ENCODE results near the gene GPAT2. TPM values are rescaled to one million over a fixed set of nuclear protein-coding genes. Genes with fewer than 3 reads are reported as not detected.
"Not testable (repeated sequence)": the region's sequence is repeated elsewhere in the genome, so short reads cannot be mapped to it uniquely, and the experiment has no call there.

The GPAT2 gene
- polyA plus RNA-seq, 1 donor: 1.7 TPM

DNA sequence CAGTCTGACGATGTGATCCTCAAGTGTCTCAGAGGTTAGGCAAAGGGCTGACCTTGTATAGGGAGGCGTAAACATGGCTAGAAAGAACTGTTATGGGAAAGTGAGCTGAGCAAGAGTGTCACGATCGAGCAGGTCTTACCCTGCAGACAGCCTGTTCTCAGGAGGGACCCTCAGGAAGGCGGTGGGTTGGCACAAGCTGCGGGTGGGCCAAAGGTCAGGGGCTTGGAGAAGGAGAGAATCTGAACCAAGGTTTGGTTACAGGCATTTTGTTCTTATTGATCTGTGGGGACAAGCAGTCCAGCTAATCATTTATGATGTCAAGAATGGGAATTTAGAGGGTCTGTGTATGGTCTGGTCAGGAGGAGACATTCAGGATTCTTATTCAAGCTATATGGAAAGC lies 26.7 kb downstream of the GPAT2 start:
- 60% methylated on average over 1 of the region's 6 CpGs for WGBS (ENCODE audit: insufficient coverage, low lambda C conversion rate)
- H3K27me3 ChIP-seq (ENCODE audit: control insufficient read depth, insufficient read depth, low read length); H3K27ac ChIP-seq (ENCODE audit: low read length); H3K4me1 ChIP-seq (ENCODE audit: control insufficient read depth, insufficient read depth, low read length); DNase-seq; H3K36me3 ChIP-seq (ENCODE audit: control insufficient read depth, insufficient read depth, low read length); H3K9me3 ChIP-seq (ENCODE audit: control insufficient read depth, low read depth, low read length); H3K4me3 ChIP-seq (ENCODE audit: low read length): not testable (repeated sequence)

- not testable (repeated sequence) for H3K36me3 ChIP-seq (ENCODE audit: control insufficient read depth, insufficient read depth, low read length); H3K9me3 ChIP-seq (ENCODE audit: control insufficient read depth, low read depth, low read length); H3K27me3 ChIP-seq (ENCODE audit: control insufficient read depth, insufficient read depth, low read length); DNase-seq; H3K27ac ChIP-seq (ENCODE audit: low read length); H3K4me1 ChIP-seq (ENCODE audit: control insufficient read depth, insufficient read depth, low read length); H3K4me3 ChIP-seq (ENCODE audit: low read length)
- WGBS (ENCODE audit: insufficient coverage, low lambda C conversion rate): no CpG with 5 or more reads among the region's 5 CpGs
Observed at GRCh38 chr2:96006248-96006647, 28.5 kb downstream of the GPAT2 start.

DNA sequence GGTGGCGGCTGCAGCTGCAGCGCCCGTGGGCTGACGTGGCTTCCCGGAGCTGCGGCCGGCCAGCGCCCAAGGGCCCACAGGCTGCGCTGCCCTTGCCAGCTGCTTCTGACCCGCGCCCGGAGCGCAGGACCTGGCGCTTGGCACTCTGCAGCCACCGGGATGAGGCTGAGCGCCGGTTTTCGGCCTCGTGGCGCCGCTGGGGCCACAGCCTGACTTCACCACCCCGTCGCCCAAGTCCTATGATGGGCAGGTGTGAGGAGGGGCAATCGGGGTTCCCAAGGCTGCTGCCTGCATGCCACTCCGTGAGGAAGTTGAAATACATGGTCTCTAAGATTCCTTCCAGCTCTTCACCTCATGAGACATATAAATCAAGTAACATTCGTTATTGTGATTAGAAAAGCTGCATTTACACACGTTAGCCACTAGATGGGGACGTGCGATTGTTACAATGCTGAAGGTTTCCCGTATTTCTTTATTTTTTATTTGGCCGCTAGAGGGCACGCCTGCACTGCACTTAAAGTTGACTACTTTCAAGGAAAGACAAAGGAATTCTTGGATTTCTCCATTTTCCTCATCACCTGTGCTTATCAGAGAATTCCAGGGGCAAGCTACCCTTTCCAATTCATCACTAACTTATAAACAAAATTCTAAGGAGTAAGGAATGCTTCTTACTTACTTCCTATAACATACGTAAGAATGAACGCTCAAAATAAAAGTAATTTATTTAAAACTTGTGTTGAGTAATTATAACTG lies 42.0 kb downstream of the GPAT2 start:
- DNase-seq: peak; percentile 6 to 54
- 50% methylated on average over 1 of the region's 34 CpGs for WGBS (ENCODE audit: insufficient coverage, low lambda C conversion rate)
- H3K4me1 ChIP-seq (ENCODE audit: control insufficient read depth, insufficient read depth, low read length): not testable (repeated sequence)

DNA sequence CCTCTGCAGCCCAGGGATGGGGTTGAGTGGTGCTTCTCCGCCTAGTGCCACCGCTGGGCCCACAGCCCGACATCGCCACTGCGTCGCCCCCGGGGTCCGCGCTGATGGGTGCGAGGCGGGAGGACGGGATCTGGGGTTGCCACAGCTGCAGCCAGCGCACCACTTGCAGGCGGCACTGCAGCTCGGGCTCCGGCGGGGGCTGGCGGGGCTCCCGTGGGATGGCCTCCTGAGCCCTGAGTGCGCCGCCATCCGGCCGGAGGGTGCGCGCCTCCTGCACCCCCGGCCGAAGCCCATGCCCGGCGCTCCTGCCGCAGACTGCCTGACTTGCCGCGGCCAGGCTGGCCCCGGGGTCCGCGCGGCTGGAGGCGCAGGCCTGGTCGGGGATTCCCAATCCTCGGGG lies 42.6 kb downstream of the GPAT2 start:
- H3K4me3 ChIP-seq (ENCODE audit: low read length): peak overlapping the region; percentile 30
- H3K27me3 ChIP-seq (ENCODE audit: control insufficient read depth, insufficient read depth, low read length); DNase-seq; H3K27ac ChIP-seq (ENCODE audit: low read length); H3K4me1 ChIP-seq (ENCODE audit: control insufficient read depth, insufficient read depth, low read length); H3K36me3 ChIP-seq (ENCODE audit: control insufficient read depth, insufficient read depth, low read length); H3K9me3 ChIP-seq (ENCODE audit: control insufficient read depth, low read depth, low read length): not testable (repeated sequence)
- WGBS (ENCODE audit: insufficient coverage, low lambda C conversion rate): no CpG with 5 or more reads among the region's 39 CpGs

More for the DNA sequence above, 42.0 kb downstream of the GPAT2 start:
- H3K4me3 ChIP-seq (ENCODE audit: low read length): peak overlapping the region; percentile 65
- H3K36me3 ChIP-seq (ENCODE audit: control insufficient read depth, insufficient read depth, low read length); H3K27me3 ChIP-seq (ENCODE audit: control insufficient read depth, insufficient read depth, low read length); H3K9me3 ChIP-seq (ENCODE audit: control insufficient read depth, low read depth, low read length): not testable (repeated sequence)
- H3K27ac ChIP-seq (ENCODE audit: low read length): peak overlapping the region; percentile 77

DNA sequence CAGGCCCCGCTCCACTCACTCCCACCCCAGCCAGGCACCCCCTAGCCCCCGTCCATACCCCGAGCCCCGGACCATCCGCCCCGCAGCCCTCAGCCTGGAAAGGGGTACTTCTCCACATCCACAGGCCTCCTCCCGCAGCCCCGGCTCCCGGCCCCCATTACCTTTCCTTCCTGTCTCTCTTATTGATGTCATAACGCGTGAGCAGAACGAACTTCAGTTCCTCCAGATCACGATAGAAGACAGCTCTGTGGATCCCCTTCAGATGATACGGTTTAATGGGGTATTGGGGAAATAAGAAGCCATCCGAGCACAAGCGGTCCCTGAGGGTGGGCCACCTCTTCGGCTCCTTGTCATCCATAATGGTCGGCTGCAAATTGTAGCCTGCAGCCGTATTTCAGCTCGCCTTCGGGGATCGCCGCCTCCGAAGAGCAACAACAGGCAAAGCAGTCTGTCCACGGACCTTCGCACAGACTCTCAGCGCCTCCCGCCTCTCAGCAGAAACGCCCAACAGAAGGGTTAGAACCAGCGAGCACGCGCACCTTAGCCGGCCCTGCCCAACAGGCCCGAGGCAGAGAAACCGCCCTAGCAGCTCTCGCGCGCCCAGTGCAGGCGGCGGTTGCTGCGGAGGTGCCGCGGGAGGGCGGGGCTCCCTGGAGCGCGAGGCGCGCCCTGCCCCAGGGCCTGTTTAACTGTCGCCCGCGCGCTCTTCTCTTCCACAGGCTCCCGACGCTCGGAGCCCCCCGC lies 43.2 kb downstream of the GPAT2 start, which contains the start of gene ANKRD36C:
Gene ANKRD36C, minus strand, starts transcription at position 474 of the 744 bp plus-strand sequence. Its CDS starts 116 bp downstream, at position 358.
- Histone ChIP-seq H3K27ac (ENCODE audit: low read length) (peak within 1 kb of the TSS; percentile 92), H3K4me3 (ENCODE audit: low read length) (peak within 1 kb of the TSS; percentile 65)
- not testable (repeated sequence) for H3K4me1 ChIP-seq (ENCODE audit: control insufficient read depth, insufficient read depth, low read length); H3K9me3 ChIP-seq (ENCODE audit: control insufficient read depth, low read depth, low read length); H3K36me3 ChIP-seq (ENCODE audit: control insufficient read depth, insufficient read depth, low read length); H3K27me3 ChIP-seq (ENCODE audit: control insufficient read depth, insufficient read depth, low read length)
- WGBS (ENCODE audit: insufficient coverage, low lambda C conversion rate): no CpG with 5 or more reads among the region's 56 CpGs
- peak; percentile 19 to 76 for DNase-seq

GRCh38 chr2:95990884-95991283 lies 43.8 kb downstream of the GPAT2 start:
- H3K4me3 ChIP-seq (ENCODE audit: low read length); H3K36me3 ChIP-seq (ENCODE audit: control insufficient read depth, insufficient read depth, low read length); H3K4me1 ChIP-seq (ENCODE audit: control insufficient read depth, insufficient read depth, low read length); H3K9me3 ChIP-seq (ENCODE audit: control insufficient read depth, low read depth, low read length); H3K27me3 ChIP-seq (ENCODE audit: control insufficient read depth, insufficient read depth, low read length); H3K27ac ChIP-seq (ENCODE audit: low read length): not testable (repeated sequence)
- peak; percentile 14 to 32 for DNase-seq
- no CpG with 5 or more reads among the region's 6 CpGs for WGBS (ENCODE audit: insufficient coverage, low lambda C conversion rate)

Other genes starting within 250 kb of the GPAT2 start
- 6.1 TPM for gene ANKRD36C, start 43.1 kb downstream of the GPAT2 start, polyA plus RNA-seq
- 0.84 TPM for gene ADRA2B, start 81.7 kb upstream of the GPAT2 start, polyA plus RNA-seq
- gene ASTL, start 103.6 kb upstream of the GPAT2 start, polyA plus RNA-seq: 0.04 TPM
- 4.0 TPM for gene DUSP2, start 110.5 kb upstream of the GPAT2 start, polyA plus RNA-seq
- 121 TPM for gene STARD7, start 173.9 kb upstream of the GPAT2 start, polyA plus RNA-seq
- 40.9 TPM for gene TMEM127, start 231.1 kb upstream of the GPAT2 start, polyA plus RNA-seq
- gene CIAO1, start 231.3 kb upstream of the GPAT2 start, polyA plus RNA-seq: 70.0 TPM

Data from large intestine (tissue), 3 donors.